SK-N-SH treated with all-trans-retinoic acid at 6 μM for 48 hours (cell line): Measurements from ENCODE around the gene ZNF287.

ENCODE experiments used
- ARNTL ChIP-seq: fragments of 450-650 bp; formaldehyde crosslinking; IDR thresholded peaks from 2 replicates; pipeline ENCODE4 v1.5.0; 2020; ENCODE audit warnings: low read depth, mild to moderate bottlenecking, moderate library complexity, borderline replicate concordance
- CSRNP3 ChIP-seq: fragments of 250-450 bp; sonication (Bioruptor Pico); IDR thresholded peaks from 2 replicates; pipeline ENCODE4 v1.5.1; 2021; ENCODE audit warnings: mild to moderate bottlenecking, moderate library complexity
- ESRRG ChIP-seq: fragments of 250-450 bp; sonication (Bioruptor Pico); IDR thresholded peaks from 2 replicates; pipeline ENCODE4 v1.6.1; 2021; ENCODE audit warnings: mild to moderate bottlenecking
- OSR1 ChIP-seq: fragments of 250-450 bp; sonication (Bioruptor Pico); IDR thresholded peaks from 2 replicates; pipeline ENCODE4 v1.8.0; 2022; ENCODE audit warnings: moderate library complexity, mild to moderate bottlenecking, inconsistent platforms
- PATZ1 ChIP-seq: fragments of 250-450 bp; sonication (Bioruptor Pico); IDR thresholded peaks from 2 replicates; pipeline ENCODE4 v1.8.0; 2020; ENCODE audit warnings: mild to moderate bottlenecking, moderate library complexity, borderline replicate concordance
- RARB ChIP-seq: fragments of 250-450 bp; sonication (Bioruptor Pico); IDR thresholded peaks from 2 replicates; pipeline ENCODE4 v1.8.0; 2021; ENCODE audit warnings: mild to moderate bottlenecking, moderate library complexity
- TCF4 ChIP-seq: fragments of 250-450 bp; sonication (Bioruptor Pico); IDR thresholded peaks from 2 replicates; pipeline ENCODE4 v1.8.0; 2021; ENCODE audit warnings: mild to moderate bottlenecking, moderate library complexity, borderline replicate concordance
- ZFP30 ChIP-seq: fragments of 450-650 bp; formaldehyde crosslinking; IDR thresholded peaks from 2 replicates; pipeline ENCODE4 v1.5.0; 2022; ENCODE audit warnings: mild to moderate bottlenecking, moderate library complexity
- ZNF565 ChIP-seq: fragments of 450-650 bp; formaldehyde crosslinking; conservative IDR thresholded peaks from 2 replicates; pipeline ENCODE4 v1.5.0; 2020; ENCODE audit warnings: low read depth, mild to moderate bottlenecking, moderate library complexity
- ZNF8 ChIP-seq: fragments of 450-650 bp; formaldehyde crosslinking; IDR thresholded peaks from 2 replicates; pipeline ENCODE4 v1.5.0; 2020; ENCODE audit warnings: mild to moderate bottlenecking, moderate library complexity
- TF ChIP-seq, protein P1 (sequence below): fragments of 250-450 bp; sonication (Bioruptor Pico); IDR thresholded peaks from 2 replicates; pipeline ENCODE4 v1.5.0; 2020; ENCODE audit warnings: mild to moderate bottlenecking, moderate library complexity

DNA sequence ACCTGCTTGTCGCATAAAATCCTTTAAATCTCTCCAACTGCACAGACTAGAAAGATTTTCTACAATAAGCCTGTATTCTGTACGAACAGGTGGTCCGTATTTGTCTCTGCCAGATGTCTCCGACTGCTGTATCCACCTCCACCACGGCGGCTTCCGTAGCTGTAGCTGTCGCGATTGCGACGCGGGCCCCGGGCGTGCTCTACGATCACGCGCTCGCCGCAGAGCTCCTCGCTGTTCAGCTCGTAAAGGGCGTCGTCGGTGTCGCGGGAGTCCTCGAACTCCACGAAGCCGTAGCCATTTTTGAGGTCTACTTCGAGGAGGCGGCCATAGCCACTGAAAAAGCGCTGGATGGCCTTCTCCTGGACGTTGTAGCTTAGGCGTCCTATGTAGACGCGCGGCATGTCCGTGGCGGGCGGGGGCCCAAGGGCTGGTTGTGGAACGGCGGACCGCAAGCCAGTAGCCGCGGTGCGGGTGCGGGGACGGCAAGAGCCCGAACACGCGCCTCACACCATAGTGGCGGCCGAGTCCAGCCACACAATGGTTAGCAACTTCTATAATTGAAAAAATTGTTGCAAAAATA lies 48.6 kb upstream of the ZNF287 start:
- TF ChIP-seq ZNF565 (CRISPR knock-in tag) = no peak
- TF ChIP-seq RARB (CRISPR knock-in tag) = no peak
- TF ChIP-seq PATZ1 (CRISPR knock-in tag) = no peak
- no peak for TF ChIP-seq OSR1 (CRISPR knock-in tag)
- no peak for TF ChIP-seq ARNTL (CRISPR knock-in tag)
- TF ChIP-seq, protein P1, sequence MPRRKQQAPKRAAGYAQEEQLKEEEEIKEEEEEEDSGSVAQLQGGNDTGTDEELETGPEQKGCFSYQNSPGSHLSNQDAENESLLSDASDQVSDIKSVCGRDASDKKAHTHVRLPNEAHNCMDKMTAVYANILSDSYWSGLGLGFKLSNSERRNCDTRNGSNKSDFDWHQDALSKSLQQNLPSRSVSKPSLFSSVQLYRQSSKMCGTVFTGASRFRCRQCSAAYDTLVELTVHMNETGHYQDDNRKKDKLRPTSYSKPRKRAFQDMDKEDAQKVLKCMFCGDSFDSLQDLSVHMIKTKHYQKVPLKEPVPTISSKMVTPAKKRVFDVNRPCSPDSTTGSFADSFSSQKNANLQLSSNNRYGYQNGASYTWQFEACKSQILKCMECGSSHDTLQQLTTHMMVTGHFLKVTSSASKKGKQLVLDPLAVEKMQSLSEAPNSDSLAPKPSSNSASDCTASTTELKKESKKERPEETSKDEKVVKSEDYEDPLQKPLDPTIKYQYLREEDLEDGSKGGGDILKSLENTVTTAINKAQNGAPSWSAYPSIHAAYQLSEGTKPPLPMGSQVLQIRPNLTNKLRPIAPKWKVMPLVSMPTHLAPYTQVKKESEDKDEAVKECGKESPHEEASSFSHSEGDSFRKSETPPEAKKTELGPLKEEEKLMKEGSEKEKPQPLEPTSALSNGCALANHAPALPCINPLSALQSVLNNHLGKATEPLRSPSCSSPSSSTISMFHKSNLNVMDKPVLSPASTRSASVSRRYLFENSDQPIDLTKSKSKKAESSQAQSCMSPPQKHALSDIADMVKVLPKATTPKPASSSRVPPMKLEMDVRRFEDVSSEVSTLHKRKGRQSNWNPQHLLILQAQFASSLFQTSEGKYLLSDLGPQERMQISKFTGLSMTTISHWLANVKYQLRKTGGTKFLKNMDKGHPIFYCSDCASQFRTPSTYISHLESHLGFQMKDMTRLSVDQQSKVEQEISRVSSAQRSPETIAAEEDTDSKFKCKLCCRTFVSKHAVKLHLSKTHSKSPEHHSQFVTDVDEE = no peak
- TF ChIP-seq ZNF8 (CRISPR knock-in tag) = no peak
- TF ChIP-seq TCF4 = no peak
- TF ChIP-seq ESRRG (CRISPR knock-in tag) = no peak
- TF ChIP-seq CSRNP3 (CRISPR knock-in tag) = no peak
- TF ChIP-seq ZFP30 (CRISPR knock-in tag) = no peak
